GM18867 (cell line): ENCODE results near the gene CFAP61.
"Not testable (repeated sequence)": the region's sequence is repeated elsewhere in the genome, so short reads cannot be mapped to it uniquely, and the experiment has no call there.

Source experiments
- ATAC-seq: cut with Tn5 transposase; IDR thresholded peaks from one replicate; pipeline ENCODE4 v1.9.1; 2021; ENCODE audit warnings: mild to moderate bottlenecking, moderate library complexity; ENCODE audit not compliant: unreplicated experiment

CFAP61 gene

GRCh38 chr20:20205141-20205861 lies 153.0 kb downstream of the CFAP61 start:
- no peak for ATAC-seq

- no peak for ATAC-seq
Observed at GRCh38 chr20:20205862-20206236, 153.5 kb downstream of the CFAP61 start.

- peak; percentile 74 for ATAC-seq
Observed at GRCh38 chr20:20206788-20207187, 154.5 kb downstream of the CFAP61 start.

GRCh38 chr20:20207291-20207690 lies 155.0 kb downstream of the CFAP61 start:
- no peak for ATAC-seq

GRCh38 chr20:20207872-20208271 lies 155.5 kb downstream of the CFAP61 start:
- peak; percentile 73 for ATAC-seq

GRCh38 chr20:20209684-20210083 lies 157.4 kb downstream of the CFAP61 start:
- ATAC-seq: no peak

- no peak for ATAC-seq
Observed at GRCh38 chr20:20210327-20210726, 158.0 kb downstream of the CFAP61 start.

- ATAC-seq: no peak
Observed at GRCh38 chr20:20210943-20211273, 158.6 kb downstream of the CFAP61 start.

GRCh38 chr20:20211274-20211987 lies 159.1 kb downstream of the CFAP61 start:
- no peak for ATAC-seq

GRCh38 chr20:20211988-20212518 lies 159.7 kb downstream of the CFAP61 start:
- ATAC-seq: no peak

GRCh38 chr20:20212675-20213096 lies 160.4 kb downstream of the CFAP61 start:
- ATAC-seq: no peak

- ATAC-seq: no peak
Observed at GRCh38 chr20:20213526-20214121, 161.3 kb downstream of the CFAP61 start.

- no peak for ATAC-seq
Observed at GRCh38 chr20:20214757-20215275, 162.5 kb downstream of the CFAP61 start.

- no peak for ATAC-seq
Observed at GRCh38 chr20:20215976-20216727, 163.8 kb downstream of the CFAP61 start.

- no peak for ATAC-seq
Observed at GRCh38 chr20:20216941-20217340, 164.6 kb downstream of the CFAP61 start.

GRCh38 chr20:20217621-20218020 lies 165.3 kb downstream of the CFAP61 start:
- no peak for ATAC-seq

GRCh38 chr20:20218106-20218505 lies 165.8 kb downstream of the CFAP61 start:
- ATAC-seq: not testable (repeated sequence)

- no peak for ATAC-seq
Observed at GRCh38 chr20:20219016-20219415, 166.7 kb downstream of the CFAP61 start.

GRCh38 chr20:20220134-20220533 lies 167.8 kb downstream of the CFAP61 start:
- no peak for ATAC-seq

GRCh38 chr20:20223981-20224380 lies 171.6 kb downstream of the CFAP61 start:
- ATAC-seq: no peak

GRCh38 chr20:20224806-20225205 lies 172.5 kb downstream of the CFAP61 start:
- no peak for ATAC-seq
